ENCODE data around the gene NLRC5. TPM values are rescaled to one million over a fixed set of nuclear protein-coding genes. Genes with fewer than 3 reads are reported as not detected.

The NLRC5 gene
- total and polyA plus RNA-seq, 4 donors: 23.9 to 46.4 (median 31.1) TPM

DNA sequence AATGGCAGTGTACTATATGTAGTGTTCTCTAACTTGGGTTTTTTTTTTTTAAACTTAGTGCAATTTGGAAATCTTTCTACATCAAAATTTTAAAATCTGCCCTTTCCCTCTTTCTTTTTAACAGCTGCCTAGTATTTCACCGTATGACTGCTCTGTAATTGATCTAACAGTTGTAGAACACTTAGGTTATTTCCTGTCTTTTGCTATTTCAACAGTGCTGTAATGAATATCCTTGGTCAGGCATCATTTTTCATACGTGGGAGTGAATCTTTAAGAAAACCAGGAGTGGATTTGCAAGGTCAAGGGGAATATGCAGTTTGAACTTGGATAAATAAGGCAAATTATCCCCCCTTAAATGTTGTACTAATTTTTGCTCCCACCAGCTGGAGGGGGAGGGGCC is 3.8 kb downstream of the NLRC5 start:
- no peak for ATAC-seq (ENCODE audit: insufficient read depth, low FRiP score)
- WGBS, 2 donors: 23 to 40% methylated on average over 2 of the region's 2 CpGs
- peaks cover 0 to 23% (median 4%) of the 10 kb centered on the region in 5 donors for H3K4me1 ChIP-seq (ENCODE audit: control insufficient read depth in 5 of 5, insufficient read depth in 5 of 5, low read length in 5 of 5)

GRCh38 chr16:56994311-56994710 is 5.0 kb downstream of the NLRC5 start:
- no peak for DNase-seq
- H3K4me1 ChIP-seq (ENCODE audit: control insufficient read depth in 5 of 5, insufficient read depth in 5 of 5, low read length in 5 of 5): peaks cover 0 to 17% (median 4%) of the 10 kb centered on the region in 5 donors

More for the DNA sequence above, 3.8 kb downstream of the NLRC5 start:
- H3K4me3 ChIP-seq: no peak overlapping the region
- TF ChIP-seq CTCF (IDR thresholded peaks at IDR 0.05; ENCODE audit: control extremely low read depth, extremely low read depth): no peak
- no peak for DNase-seq
- H3K9ac ChIP-seq (ENCODE audit: insufficient read depth in 1 of 2, low read length in 2 of 2): no peak overlapping the region
- H3K36me3 ChIP-seq (ENCODE audit: control insufficient read depth in 4 of 4, insufficient read depth in 4 of 4, low read length in 4 of 4): no peaks in the 10 kb centered on the region
- H3K27me3 ChIP-seq (ENCODE audit: control insufficient read depth in 3 of 3, insufficient read depth in 3 of 3, low read length in 2 of 3): peaks cover 0 to 23% (median 7%) of the 10 kb centered on the region in 3 donors
- H3K27ac ChIP-seq (ENCODE audit: low read depth in 1 of 2, low read length in 1 of 2): no peak overlapping the region
- no peaks in the 10 kb centered on the region for H3K9me3 ChIP-seq (ENCODE audit: control insufficient read depth in 4 of 4, insufficient read depth in 3 of 4, low read length in 3 of 4)

DNA sequence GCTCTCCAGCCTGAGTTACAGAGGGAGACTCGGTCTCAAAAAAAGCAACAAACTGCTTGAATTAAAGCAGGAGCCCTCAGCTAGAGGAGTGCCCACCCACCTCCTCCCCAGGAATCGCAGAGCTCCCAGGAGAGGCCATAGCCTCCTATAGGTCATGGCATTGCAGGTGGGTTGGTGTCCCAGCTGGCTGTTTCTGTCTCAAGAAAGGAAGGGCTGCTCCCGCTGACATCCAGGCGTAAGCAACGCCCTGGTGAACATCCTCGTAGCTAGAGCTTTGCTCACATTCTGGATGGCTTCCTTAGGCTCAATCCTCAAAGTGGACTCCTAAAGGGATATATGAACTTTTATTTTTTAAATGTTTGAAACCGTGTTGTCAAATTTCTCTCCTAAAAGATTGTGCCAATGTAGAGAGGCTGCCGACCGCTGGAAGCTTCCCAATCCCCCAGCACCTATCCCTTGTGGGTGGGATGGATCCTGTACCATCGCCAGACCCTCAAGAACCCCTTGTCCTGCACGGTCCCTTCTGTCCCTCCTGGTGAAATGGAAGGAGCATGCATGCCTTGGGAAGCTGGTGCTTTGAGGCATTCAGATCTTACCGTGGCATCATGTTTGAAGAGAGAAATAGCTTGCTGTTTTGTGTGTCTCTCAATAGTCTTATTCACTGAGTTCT is 5.9 kb downstream of the NLRC5 start:
- Histone ChIP-seq H3K27me3 (ENCODE audit: control insufficient read depth in 3 of 3, insufficient read depth in 3 of 3, low read length in 2 of 3) (peaks cover 0 to 20% (median 7%) of the 10 kb centered on the region in 3 donors), H3K4me3 (no peak overlapping the region), H3K4me1 (ENCODE audit: control insufficient read depth in 5 of 5, insufficient read depth in 5 of 5, low read length in 5 of 5) (peaks cover 0 to 22% (median 0%) of the 10 kb centered on the region in 5 donors), H3K9ac (ENCODE audit: insufficient read depth in 1 of 2, low read length in 2 of 2) (no peak overlapping the region), H3K9me3 (ENCODE audit: control insufficient read depth in 4 of 4, insufficient read depth in 3 of 4, low read length in 3 of 4) (no peaks in the 10 kb centered on the region), H3K27ac (ENCODE audit: low read depth in 1 of 2, low read length in 1 of 2) (no peak overlapping the region), H3K36me3 (ENCODE audit: control insufficient read depth in 4 of 4, insufficient read depth in 4 of 4, low read length in 4 of 4) (no peaks in the 10 kb centered on the region)
- no peak for TF ChIP-seq CTCF (IDR thresholded peaks at IDR 0.05; ENCODE audit: control extremely low read depth, extremely low read depth)
- DNase-seq (no peak), ATAC-seq (ENCODE audit: insufficient read depth, low FRiP score) (no peak)
- whole genome bisulfite sequencing, 2 donors: 79 to 81% methylated on average over 12 of the region's 12 CpGs

More at GRCh38 chr16:56994311-56994710, 5.0 kb downstream of the NLRC5 start:
- Histone ChIP-seq H3K9me3 (ENCODE audit: control insufficient read depth in 4 of 4, insufficient read depth in 3 of 4, low read length in 3 of 4) (no peaks in the 10 kb centered on the region), H3K9ac (ENCODE audit: insufficient read depth in 1 of 2, low read length in 2 of 2) (no peak overlapping the region), H3K36me3 (ENCODE audit: control insufficient read depth in 4 of 4, insufficient read depth in 4 of 4, low read length in 4 of 4) (no peaks in the 10 kb centered on the region), H3K4me3 (no peak overlapping the region), H3K27me3 (ENCODE audit: control insufficient read depth in 3 of 3, insufficient read depth in 3 of 3, low read length in 2 of 3) (peaks cover 0 to 23% (median 7%) of the 10 kb centered on the region in 3 donors), H3K27ac (ENCODE audit: low read depth in 1 of 2, low read length in 1 of 2) (no peak overlapping the region)
- no peak for ATAC-seq (ENCODE audit: insufficient read depth, low FRiP score)
- WGBS, 2 donors: 72 to 83% methylated on average over 5 of the region's 5 CpGs
- no peak for TF ChIP-seq CTCF (IDR thresholded peaks at IDR 0.05; ENCODE audit: control extremely low read depth, extremely low read depth)

Data from lung (tissue), 12 donors.